Activated T-cell treated with anti-CD3 and anti-CD28 coated beads, Interleukin-2, amount 50 U/mL, for 24 hours (primary cell): ENCODE data around the gene ARL8A.
"Not testable (repeated sequence)": the region's sequence is repeated elsewhere in the genome, so short reads cannot be mapped to it uniquely, and the experiment has no call there.

Experiments used
- DNase-seq: peaks from one replicate; pipeline ENCODE4 v3.0.0-alpha.2; 2020
- H3K27ac Mint-ChIP-seq: 2 replicates; pipeline ENCODE4 v1.8.0; 2020; ENCODE audit warnings: mild to moderate bottlenecking, mixed read lengths
- H3K27me3 Mint-ChIP-seq: 2 replicates; pipeline ENCODE4 v1.8.0; 2020; ENCODE audit warnings: mixed read lengths
- H3K36me3 Mint-ChIP-seq: 2 replicates; pipeline ENCODE4 v1.8.0; 2020; ENCODE audit warnings: low read depth, mixed read lengths
- H3K4me1 Mint-ChIP-seq: 2 replicates; pipeline ENCODE4 v1.8.0; 2020; ENCODE audit warnings: low read depth, mixed read lengths
- H3K4me3 Mint-ChIP-seq: 2 replicates; pipeline ENCODE4 v1.8.0; 2020; ENCODE audit warnings: mild to moderate bottlenecking, moderate library complexity, mixed read lengths
- H3K9me3 Mint-ChIP-seq: 2 replicates; pipeline ENCODE4 v1.8.0; 2020; ENCODE audit warnings: mixed read lengths

The ARL8A gene

GRCh38 chr1:202144402-202145067, at the start of gene ARL8A:
TSS of gene ARL8A (minus strand) at chr1:202144737. CDS start at chr1:202144572, 165 bp downstream.
- peak within 1 kb of the TSS; percentile 93 for H3K27ac Mint-ChIP-seq
- peak; percentile 83 for DNase-seq
- no peaks in the 10 kb centered on the region for H3K9me3 Mint-ChIP-seq
- H3K4me1 Mint-ChIP-seq, result peaks cover 53% of the 10 kb centered on the region
- H3K27me3 Mint-ChIP-seq, result no peaks in the 10 kb centered on the region
- peaks cover 56% of the 10 kb centered on the region for H3K36me3 Mint-ChIP-seq
- peak within 1 kb of the TSS; percentile 90 for H3K4me3 Mint-ChIP-seq

- no peaks in the 10 kb centered on the region for H3K36me3 Mint-ChIP-seq
- DNase-seq, result no peak
- no peak overlapping the region for H3K27ac Mint-ChIP-seq
- peaks cover 32% of the 10 kb centered on the region for H3K27me3 Mint-ChIP-seq
- no peaks in the 10 kb centered on the region for H3K9me3 Mint-ChIP-seq
- no peak overlapping the region for H3K4me3 Mint-ChIP-seq
- H3K4me1 Mint-ChIP-seq, result peaks cover 13% of the 10 kb centered on the region
Observed at GRCh38 chr1:202194328-202194648, 49.8 kb upstream of the ARL8A start.

- no peaks in the 10 kb centered on the region for H3K36me3 Mint-ChIP-seq
- no peak within 1 kb of the TSS for H3K27ac Mint-ChIP-seq
- no peaks in the 10 kb centered on the region for H3K9me3 Mint-ChIP-seq
- peaks cover 32% of the 10 kb centered on the region for H3K27me3 Mint-ChIP-seq
- peaks cover 8% of the 10 kb centered on the region for H3K4me1 Mint-ChIP-seq
- no peak within 1 kb of the TSS for H3K4me3 Mint-ChIP-seq
- DNase-seq, result no peak
Observed at GRCh38 chr1:202193614-202194327, 49.2 kb upstream of the ARL8A start, which contains the start of gene LGR6. TSS of gene LGR6 (plus strand) at chr1:202193799. CDS start at chr1:202193990, 191 bp downstream.

- Mint-ChIP-seq H3K4me1 (peaks cover 3% of the 10 kb centered on the region), H3K27me3 (peaks cover 32% of the 10 kb centered on the region), H3K9me3 (no peaks in the 10 kb centered on the region), H3K36me3 (no peaks in the 10 kb centered on the region), H3K27ac (no peak overlapping the region), H3K4me3 (no peak overlapping the region)
- peak; percentile 76 for DNase-seq
Observed at GRCh38 chr1:202192770-202193613, 48.5 kb upstream of the ARL8A start.

GRCh38 chr1:202191391-202191790, 46.9 kb upstream of the ARL8A start:
- H3K4me3 Mint-ChIP-seq, H3K27ac Mint-ChIP-seq, H3K4me1 Mint-ChIP-seq, DNase-seq, H3K36me3 Mint-ChIP-seq, H3K9me3 Mint-ChIP-seq: not testable (repeated sequence)
- H3K27me3 Mint-ChIP-seq, result peaks cover 32% of the 10 kb centered on the region

- peaks cover 26% of the 10 kb centered on the region for H3K27me3 Mint-ChIP-seq
- no peak overlapping the region for H3K27ac Mint-ChIP-seq
- H3K36me3 Mint-ChIP-seq, result no peaks in the 10 kb centered on the region
- DNase-seq, result no peak
- H3K4me1 Mint-ChIP-seq, result peaks cover 2% of the 10 kb centered on the region
- no peak overlapping the region for H3K4me3 Mint-ChIP-seq
- H3K9me3 Mint-ChIP-seq, result no peaks in the 10 kb centered on the region
Observed at GRCh38 chr1:202189918-202190715, 45.6 kb upstream of the ARL8A start.

- peak; percentile 85 for DNase-seq
- no peak overlapping the region for H3K27ac Mint-ChIP-seq
- no peaks in the 10 kb centered on the region for H3K9me3 Mint-ChIP-seq
- no peak overlapping the region for H3K4me3 Mint-ChIP-seq
- H3K4me1 Mint-ChIP-seq, result peaks cover 10% of the 10 kb centered on the region
- H3K36me3 Mint-ChIP-seq, result no peaks in the 10 kb centered on the region
- peaks cover 17% of the 10 kb centered on the region for H3K27me3 Mint-ChIP-seq
Observed at GRCh38 chr1:202189001-202189790, 44.7 kb upstream of the ARL8A start.

GRCh38 chr1:202187697-202188407, 43.3 kb upstream of the ARL8A start:
- no peak overlapping the region for H3K4me3 Mint-ChIP-seq
- H3K4me1 Mint-ChIP-seq, result peaks cover 14% of the 10 kb centered on the region
- no peaks in the 10 kb centered on the region for H3K9me3 Mint-ChIP-seq
- H3K36me3 Mint-ChIP-seq, result no peaks in the 10 kb centered on the region
- H3K27me3 Mint-ChIP-seq, result peaks cover 9% of the 10 kb centered on the region
- DNase-seq, result no peak
- no peak overlapping the region for H3K27ac Mint-ChIP-seq

- no peak overlapping the region for H3K27ac Mint-ChIP-seq
Observed at GRCh38 chr1:202187041-202187671, 42.6 kb upstream of the ARL8A start.

GRCh38 chr1:202186327-202186726, 41.8 kb upstream of the ARL8A start:
- DNase-seq, result no peak
- no peak overlapping the region for H3K4me3 Mint-ChIP-seq
- H3K27me3 Mint-ChIP-seq, result peaks cover 3% of the 10 kb centered on the region
- no peak overlapping the region for H3K27ac Mint-ChIP-seq
- no peaks in the 10 kb centered on the region for H3K9me3 Mint-ChIP-seq
- H3K36me3 Mint-ChIP-seq, result no peaks in the 10 kb centered on the region
- peaks cover 14% of the 10 kb centered on the region for H3K4me1 Mint-ChIP-seq

More at GRCh38 chr1:202187041-202187671, 42.6 kb upstream of the ARL8A start:
- Mint-ChIP-seq H3K9me3 (no peaks in the 10 kb centered on the region), H3K27me3 (peaks cover 3% of the 10 kb centered on the region), H3K36me3 (no peaks in the 10 kb centered on the region), H3K4me3 (no peak overlapping the region), H3K4me1 (peaks cover 14% of the 10 kb centered on the region)
- DNase-seq, result no peak

GRCh38 chr1:202184750-202185460, 40.4 kb upstream of the ARL8A start:
- peaks cover 3% of the 10 kb centered on the region for H3K27me3 Mint-ChIP-seq
- no peaks in the 10 kb centered on the region for H3K9me3 Mint-ChIP-seq
- no peak overlapping the region for H3K4me3 Mint-ChIP-seq
- H3K4me1 Mint-ChIP-seq, result peaks cover 14% of the 10 kb centered on the region
- peak; percentile 80 for DNase-seq
- H3K36me3 Mint-ChIP-seq, result no peaks in the 10 kb centered on the region
- no peak overlapping the region for H3K27ac Mint-ChIP-seq
